OCI-LY3 (cell line): Measurements from ENCODE around the gene MCOLN2.

Experiments
- H2AFZ ChIP-seq: fragments of 200-600, 300-600 bp; shearing (Covaris generic); 2 replicates; pipeline ENCODE4 v1.6.0; 2014; ENCODE audit warnings: antibody characterized with exemption, low read depth, low read length
- H3K27ac ChIP-seq: fragments of 200-600, 300-600 bp; sonication (generic); 2 replicates; pipeline ENCODE4 v1.5.1; 2014; ENCODE audit warnings: mild to moderate bottlenecking, low read length, moderate library complexity, mixed read lengths
- H3K27me3 ChIP-seq: fragments of 200-600, 300-600 bp; sonication (generic); 2 replicates; pipeline ENCODE4 v1.6.1; 2014; ENCODE audit warnings: low read depth, low read length, mixed read lengths
- H3K36me3 ChIP-seq: fragments of 200-600, 300-600 bp; sonication (generic); replicated peaks from 2 replicates; pipeline ENCODE3; 2014; ENCODE audit warnings: low read depth, low read length, mixed read lengths
- H3K4me1 ChIP-seq: fragments of 300-600, 200-600 bp; sonication (generic); 2 replicates; pipeline ENCODE4 v1.6.1; 2014; ENCODE audit warnings: low read length, mixed read lengths
- H3K4me2 ChIP-seq: fragments of 200-600, 300-600 bp; sonication (generic); 2 replicates; pipeline ENCODE4 v1.6.1; 2014; ENCODE audit warnings: low read length, mixed read lengths
- H3K4me3 ChIP-seq: fragments of 300-600, 200-600 bp; sonication (generic); 2 replicates; pipeline ENCODE4 v1.5.1; 2014; ENCODE audit warnings: antibody characterized with exemption, mild to moderate bottlenecking, low read length, moderate library complexity
- H3K79me2 ChIP-seq: fragments of 300-600, 200-600 bp; shearing (Covaris generic); 2 replicates; pipeline ENCODE4 v1.6.1; 2014; ENCODE audit warnings: mild to moderate bottlenecking, low read length, mixed read lengths
- H3K9ac ChIP-seq: fragments of 300-600, 200-600 bp; shearing (Covaris generic); 2 replicates; pipeline ENCODE4 v1.6.0; 2014; ENCODE audit warnings: mild to moderate bottlenecking, low read length, moderate library complexity
- H3K9me3 ChIP-seq: fragments of 200-600, 300-600 bp; shearing (Covaris generic); 2 replicates; pipeline ENCODE4 v1.6.1; 2014; ENCODE audit warnings: low read length, mixed read lengths; ENCODE audit not compliant: insufficient read depth
- H4K20me1 ChIP-seq: fragments of 200-600, 300-600 bp; sonication (generic); 2 replicates; pipeline ENCODE4 v1.6.1; 2016; ENCODE audit warnings: low read length, mixed read lengths; ENCODE audit not compliant: insufficient read depth
- EZH2phosphoT487 ChIP-seq: fragments of 200-600 bp; shearing (Covaris generic); IDR thresholded peaks from 2 replicates; pipeline ENCODE4 v1.6.1; 2018; ENCODE audit warnings: antibody characterized with exemption, mixed run types, low read depth
- TF ChIP-seq, protein P1 (sequence below): fragments of 200-600, 300-600 bp; sonication (generic); IDR thresholded peaks from 2 replicates; pipeline ENCODE4 v1.5.1; 2014; ENCODE audit warnings: antibody characterized with exemption, low read length, low read depth

Gene MCOLN2

DNA sequence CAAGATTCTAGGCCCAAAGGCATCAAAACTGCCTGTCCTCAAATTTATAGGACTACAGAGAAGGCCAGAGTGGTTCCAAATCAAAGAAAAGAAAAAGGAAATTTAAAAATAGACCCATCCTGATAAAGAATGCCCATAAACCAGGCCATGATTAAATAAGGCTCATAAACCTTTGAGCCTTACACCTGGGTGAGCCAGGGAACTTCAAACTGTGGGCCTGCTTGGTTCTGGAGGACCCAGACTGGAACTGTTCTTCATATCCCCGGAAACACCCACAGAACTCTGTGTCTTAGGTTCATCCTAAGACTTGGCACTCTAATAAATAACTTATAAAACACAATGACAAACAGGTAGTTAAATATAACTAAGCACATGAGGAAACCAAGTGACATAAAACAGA, 28.8 kb downstream of the MCOLN2 start:
- TF ChIP-seq EZH2phosphoT487: no peak
- TF ChIP-seq, protein P1, sequence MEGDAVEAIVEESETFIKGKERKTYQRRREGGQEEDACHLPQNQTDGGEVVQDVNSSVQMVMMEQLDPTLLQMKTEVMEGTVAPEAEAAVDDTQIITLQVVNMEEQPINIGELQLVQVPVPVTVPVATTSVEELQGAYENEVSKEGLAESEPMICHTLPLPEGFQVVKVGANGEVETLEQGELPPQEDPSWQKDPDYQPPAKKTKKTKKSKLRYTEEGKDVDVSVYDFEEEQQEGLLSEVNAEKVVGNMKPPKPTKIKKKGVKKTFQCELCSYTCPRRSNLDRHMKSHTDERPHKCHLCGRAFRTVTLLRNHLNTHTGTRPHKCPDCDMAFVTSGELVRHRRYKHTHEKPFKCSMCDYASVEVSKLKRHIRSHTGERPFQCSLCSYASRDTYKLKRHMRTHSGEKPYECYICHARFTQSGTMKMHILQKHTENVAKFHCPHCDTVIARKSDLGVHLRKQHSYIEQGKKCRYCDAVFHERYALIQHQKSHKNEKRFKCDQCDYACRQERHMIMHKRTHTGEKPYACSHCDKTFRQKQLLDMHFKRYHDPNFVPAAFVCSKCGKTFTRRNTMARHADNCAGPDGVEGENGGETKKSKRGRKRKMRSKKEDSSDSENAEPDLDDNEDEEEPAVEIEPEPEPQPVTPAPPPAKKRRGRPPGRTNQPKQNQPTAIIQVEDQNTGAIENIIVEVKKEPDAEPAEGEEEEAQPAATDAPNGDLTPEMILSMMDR: no peak
- H3K4me2 ChIP-seq: no peak overlapping the region
- H3K36me3 ChIP-seq: peaks cover 36% of the 10 kb centered on the region
- H3K4me3 ChIP-seq: no peak overlapping the region
- H4K20me1 ChIP-seq: peaks cover 64% of the 10 kb centered on the region
- H3K27ac ChIP-seq: no peak overlapping the region
- peaks cover 59% of the 10 kb centered on the region for H3K79me2 ChIP-seq
- no peaks in the 10 kb centered on the region for H3K9me3 ChIP-seq
- no peaks in the 10 kb centered on the region for H3K27me3 ChIP-seq
- no peak overlapping the region for H2AFZ ChIP-seq
- peaks cover 41% of the 10 kb centered on the region for H3K4me1 ChIP-seq
- H3K9ac ChIP-seq: no peak overlapping the region

- peaks cover 38% of the 10 kb centered on the region for H3K36me3 ChIP-seq
- peaks cover 37% of the 10 kb centered on the region for H3K4me1 ChIP-seq
- H3K9me3 ChIP-seq: no peaks in the 10 kb centered on the region
- no peak overlapping the region for H3K4me2 ChIP-seq
- H2AFZ ChIP-seq: no peak overlapping the region
- H3K79me2 ChIP-seq: peaks cover 56% of the 10 kb centered on the region
- no peak overlapping the region for H3K9ac ChIP-seq
- H4K20me1 ChIP-seq: peaks cover 64% of the 10 kb centered on the region
- no peak overlapping the region for H3K4me3 ChIP-seq
- TF ChIP-seq, protein P1: no peak
- TF ChIP-seq EZH2phosphoT487: no peak
- no peaks in the 10 kb centered on the region for H3K27me3 ChIP-seq
- no peak overlapping the region for H3K27ac ChIP-seq
Measured at GRCh38 chr1:84967666-84968065, 29.2 kb downstream of the MCOLN2 start.

DNA sequence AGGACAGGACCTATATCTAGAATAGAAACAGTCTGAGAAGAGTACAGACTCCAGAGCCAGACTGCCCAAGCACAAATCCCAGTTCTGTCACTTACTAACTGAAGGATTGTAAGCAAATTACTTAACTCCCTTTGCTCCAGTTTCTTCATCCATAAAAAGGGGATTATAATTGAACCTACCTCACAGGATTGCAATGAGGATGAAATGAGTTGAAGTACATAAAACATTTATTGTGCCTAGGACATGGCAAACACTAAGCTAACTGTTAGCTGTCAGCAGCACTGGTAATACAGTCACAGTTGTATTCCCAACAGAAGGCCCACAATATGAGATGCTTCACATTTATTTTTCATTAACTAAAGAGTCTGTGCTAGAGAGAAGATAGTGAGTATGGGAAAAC, 33.9 kb downstream of the MCOLN2 start:
- Histone ChIP-seq H3K4me1 (peaks cover 7% of the 10 kb centered on the region), H3K9me3 (no peaks in the 10 kb centered on the region), H3K79me2 (peaks cover 37% of the 10 kb centered on the region), H3K27ac (no peak overlapping the region), H3K4me3 (no peak overlapping the region), H4K20me1 (peaks cover 50% of the 10 kb centered on the region), H3K36me3 (peaks cover 40% of the 10 kb centered on the region), H3K4me2 (no peak overlapping the region), H3K27me3 (no peaks in the 10 kb centered on the region), H2AFZ (no peak overlapping the region), H3K9ac (no peak overlapping the region)
- TF ChIP-seq, protein P1: no peak
- TF ChIP-seq EZH2phosphoT487: no peak

GRCh38 chr1:84961316-84961715, 35.6 kb downstream of the MCOLN2 start:
- TF ChIP-seq, protein P1: no peak
- TF ChIP-seq EZH2phosphoT487: no peak
- H3K9me3 ChIP-seq: no peaks in the 10 kb centered on the region
- no peak overlapping the region for H3K9ac ChIP-seq
- H3K79me2 ChIP-seq: peaks cover 27% of the 10 kb centered on the region
- H3K27ac ChIP-seq: no peak overlapping the region
- H3K27me3 ChIP-seq: no peaks in the 10 kb centered on the region
- peaks cover 53% of the 10 kb centered on the region for H3K36me3 ChIP-seq
- H2AFZ ChIP-seq: no peak overlapping the region
- H4K20me1 ChIP-seq: peaks cover 44% of the 10 kb centered on the region
- H3K4me2 ChIP-seq: no peak overlapping the region
- no peak overlapping the region for H3K4me3 ChIP-seq
- H3K4me1 ChIP-seq: peaks cover 7% of the 10 kb centered on the region
